Activated CD4-positive, alpha-beta T cell treated with anti-CD3 and anti-CD28 coated beads, Interleukin-2, amount 50 U/mL, for 48 hours (primary cell): Measurements from ENCODE around the gene RBMS3.
"Not testable (repeated sequence)": the region's sequence is repeated elsewhere in the genome, so short reads cannot be mapped to it uniquely, and the experiment has no call there.

Experiments used
- DNase-seq, 2 experiments: peaks; one replicate each; pipeline ENCODE4 v3.0.0-alpha.2; 2020

Gene RBMS3

DNA sequence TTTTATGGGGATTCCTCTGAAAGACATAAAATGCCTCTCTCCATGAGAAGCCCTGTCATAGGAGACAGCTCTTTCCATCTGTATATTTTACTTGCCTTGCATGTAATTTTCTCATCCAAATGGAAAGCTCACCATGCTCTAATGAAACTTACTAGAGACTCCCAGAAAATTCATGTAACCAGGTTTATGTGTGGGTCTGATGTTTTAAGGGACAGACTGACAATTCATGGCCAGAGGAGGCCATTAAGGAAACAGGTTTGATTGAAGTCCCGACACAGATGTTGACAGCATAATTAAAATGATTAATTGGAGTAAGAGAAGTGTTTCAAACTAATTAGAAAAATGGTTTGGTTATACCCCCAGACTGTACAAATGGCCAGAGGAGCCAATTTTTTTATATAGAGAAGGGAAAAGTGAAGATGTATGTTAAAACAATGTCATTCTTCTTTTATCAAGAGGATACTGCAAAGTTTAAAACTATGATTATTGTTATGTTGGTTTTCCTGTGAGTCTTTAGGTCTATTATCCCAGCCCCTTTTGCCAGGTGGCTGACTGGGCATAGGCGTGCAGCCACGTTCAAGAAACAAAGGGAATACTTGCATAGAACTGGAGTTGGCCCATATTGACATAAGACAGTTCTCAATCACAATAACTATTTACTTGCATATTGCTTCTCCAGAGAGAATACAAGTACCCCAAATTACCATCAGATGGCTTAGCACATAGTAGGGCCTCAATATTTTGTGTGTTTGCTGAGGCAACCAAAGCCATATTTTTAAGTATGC, 64.8 kb downstream of the RBMS3 start:
- no peak for DNase-seq

GRCh38 chr3:29346828-29347227, 66.0 kb downstream of the RBMS3 start:
- no peak for DNase-seq

- DNase-seq = no peak
Observed at GRCh38 chr3:29347412-29347811, 66.5 kb downstream of the RBMS3 start.

- no peak for DNase-seq
Observed at GRCh38 chr3:29348316-29348715, 67.4 kb downstream of the RBMS3 start.

GRCh38 chr3:29349049-29349448, 68.2 kb downstream of the RBMS3 start:
- no peak for DNase-seq

DNA sequence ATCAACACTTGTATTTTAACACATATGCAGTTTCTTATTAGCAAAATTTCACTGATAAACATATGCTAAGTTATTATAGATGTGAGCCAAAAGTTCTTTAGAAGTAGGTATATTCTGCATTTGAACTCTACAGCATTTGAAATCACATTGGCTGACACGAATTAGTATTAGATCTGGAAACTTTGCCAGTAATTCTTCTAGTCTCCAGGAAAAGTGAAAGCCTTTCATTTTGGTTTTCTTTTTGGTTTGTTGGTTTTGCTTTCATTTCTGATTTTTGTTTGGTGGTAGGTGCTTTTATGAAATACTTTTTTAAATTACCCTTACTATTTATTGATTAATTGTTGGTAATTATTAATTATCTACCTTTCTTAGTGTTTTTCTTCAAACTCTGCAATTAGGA, 72.9 kb downstream of the RBMS3 start:
- DNase-seq = no peak

DNA sequence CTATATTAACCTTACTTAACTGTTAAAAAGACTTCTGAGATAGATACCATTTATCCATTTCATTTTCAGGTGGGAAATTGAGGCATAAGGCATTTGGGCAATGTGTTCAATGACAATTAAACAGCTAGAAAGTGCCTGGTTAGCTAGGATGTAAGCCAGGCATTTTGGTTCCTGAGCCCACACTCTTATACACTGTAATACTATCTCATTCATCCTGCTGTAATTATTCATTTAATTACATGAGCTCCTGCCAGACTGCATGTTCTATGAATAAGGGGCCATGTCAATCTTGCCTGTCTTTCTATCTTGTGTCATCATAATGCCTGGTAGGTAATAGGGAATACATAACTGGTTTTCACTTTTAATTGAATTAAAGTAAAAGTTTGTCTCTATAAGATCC, 74.0 kb downstream of the RBMS3 start:
- no peak for DNase-seq

DNA sequence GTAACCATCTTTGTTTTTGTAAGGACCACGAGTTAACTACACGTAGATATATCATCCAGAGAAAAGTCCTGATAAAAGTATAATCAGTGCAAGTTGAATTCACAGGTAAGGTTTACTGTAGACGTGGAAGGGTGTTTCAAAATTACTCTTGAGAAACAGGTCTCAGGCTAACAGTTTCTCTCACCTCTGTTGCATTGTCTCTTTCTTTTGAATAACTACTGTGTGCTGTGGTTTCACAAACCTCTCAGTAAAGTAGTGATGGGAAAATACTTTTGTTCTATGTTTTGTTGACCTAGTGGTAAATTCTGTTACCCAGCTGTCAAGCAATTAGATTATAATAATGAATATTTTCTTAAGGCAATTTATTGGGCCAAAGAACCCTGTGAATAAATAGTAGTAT, 75.2 kb downstream of the RBMS3 start:
- no peak for DNase-seq

DNA sequence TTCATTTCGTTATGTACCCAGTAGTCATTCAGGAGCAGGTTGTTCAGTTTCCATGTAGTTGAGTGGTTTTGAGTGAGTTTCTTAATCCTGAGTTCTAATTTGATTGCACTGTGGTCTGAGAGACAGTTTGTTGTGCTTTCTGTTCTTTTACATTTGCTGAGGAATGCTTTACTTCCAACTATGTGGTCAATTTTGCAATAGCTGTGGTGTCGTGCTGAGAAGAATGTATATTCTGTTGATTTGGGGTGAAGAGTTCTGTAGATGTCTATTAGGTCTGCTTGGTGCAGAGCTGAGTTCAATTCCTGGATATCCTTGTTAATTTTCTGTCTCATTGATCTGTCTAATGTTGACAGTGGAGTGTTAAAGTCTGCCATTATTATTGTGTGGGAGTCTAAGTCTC, 79.4 kb downstream of the RBMS3 start:
- DNase-seq = not testable (repeated sequence)

GRCh38 chr3:29363110-29363509, 82.2 kb downstream of the RBMS3 start:
- DNase-seq = no peak

- DNase-seq = no peak
Observed at GRCh38 chr3:29370021-29370420, 89.2 kb downstream of the RBMS3 start.

GRCh38 chr3:29370476-29371420, 89.9 kb downstream of the RBMS3 start:
- no peak for DNase-seq

DNA sequence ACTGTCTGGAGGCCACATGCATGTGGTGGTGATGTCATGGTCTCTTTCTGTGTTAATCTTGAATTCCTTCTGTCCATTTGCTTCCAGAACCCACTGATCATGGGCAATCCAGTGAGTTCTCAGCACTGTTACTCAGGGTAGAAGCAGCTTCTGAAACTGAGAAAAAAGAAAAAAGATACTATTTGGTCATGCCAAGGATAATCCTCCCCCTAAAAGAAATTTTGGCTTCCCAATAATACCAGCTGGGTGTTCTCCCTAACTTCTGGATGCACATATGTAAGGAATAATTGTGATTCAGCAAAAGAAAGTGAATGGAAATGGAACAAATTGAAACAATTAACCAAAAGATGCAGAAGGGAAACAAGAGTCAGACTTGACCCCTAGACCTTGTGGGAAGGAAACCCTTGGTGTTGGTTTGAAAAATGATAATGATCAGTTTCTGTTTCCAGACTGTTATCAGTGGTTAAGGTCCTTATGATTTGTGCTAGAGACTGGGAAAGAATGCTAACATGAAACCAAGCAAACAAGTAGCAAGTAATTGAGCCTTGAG, 92.3 kb downstream of the RBMS3 start:
- DNase-seq = no peak

DNA sequence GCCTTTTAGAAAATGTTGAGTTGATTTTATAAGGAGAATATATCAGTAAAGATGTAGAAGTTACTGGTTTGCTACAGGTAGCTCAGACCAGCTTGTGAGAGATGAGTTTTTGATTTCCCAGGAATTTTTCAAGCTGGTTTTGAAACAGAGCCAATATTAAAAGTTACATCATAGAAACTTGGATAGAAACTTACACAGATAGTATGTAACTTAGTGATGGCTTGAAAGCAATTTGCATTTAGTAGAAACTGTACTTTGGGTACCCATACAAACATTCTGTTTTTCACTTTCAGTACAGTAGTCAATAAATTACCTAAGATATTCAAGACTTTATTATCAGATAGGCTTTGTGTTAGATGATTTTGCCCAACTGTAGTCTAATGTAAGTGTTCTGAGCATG, 93.4 kb downstream of the RBMS3 start:
- no peak for DNase-seq

- DNase-seq = no peak
Observed at GRCh38 chr3:29379097-29379496, 98.2 kb downstream of the RBMS3 start.

- DNase-seq = no peak
Observed at GRCh38 chr3:29381595-29381994, 100.7 kb downstream of the RBMS3 start.

DNA sequence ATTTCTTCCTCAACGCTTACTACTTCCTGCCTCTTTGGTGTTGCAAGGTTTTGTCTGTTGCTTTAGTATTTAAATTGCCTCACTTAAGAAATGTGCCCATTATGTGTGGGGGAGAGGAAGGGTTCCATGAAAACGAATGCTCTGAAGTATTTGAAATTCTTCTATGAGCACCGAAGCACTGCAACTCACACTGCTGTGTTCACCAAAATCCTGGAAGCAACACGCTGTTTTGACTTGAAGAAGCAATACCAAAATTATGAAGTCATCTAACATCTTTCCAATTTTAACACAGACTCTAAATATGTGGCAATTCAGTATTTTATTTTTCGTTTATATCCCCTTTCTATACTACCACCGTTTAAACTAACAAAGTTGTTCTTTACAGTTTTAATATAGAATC, 101.5 kb downstream of the RBMS3 start:
- DNase-seq = no peak

DNA sequence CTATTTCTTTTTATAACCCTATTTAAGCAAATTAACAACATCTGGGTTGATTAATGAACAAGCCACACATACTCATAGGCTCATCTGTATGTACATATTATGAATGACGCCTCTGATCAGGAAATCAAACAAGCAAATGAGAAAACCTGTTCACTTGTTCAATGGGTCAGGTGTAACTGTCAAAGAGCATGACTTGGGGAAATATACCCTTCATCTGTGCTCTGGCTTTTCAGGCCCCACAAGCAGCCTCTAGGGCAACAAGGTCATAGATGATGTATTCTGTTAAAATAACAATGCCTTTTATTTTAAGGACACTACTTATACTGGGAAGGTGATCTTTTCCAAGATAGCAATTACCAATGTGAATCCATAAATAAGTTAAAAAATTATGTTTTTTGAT, 102.0 kb downstream of the RBMS3 start:
- DNase-seq = no peak

GRCh38 chr3:29384640-29385039, 103.8 kb downstream of the RBMS3 start:
- DNase-seq = no peak

- no peak for DNase-seq
Observed at GRCh38 chr3:29385046-29385830, 104.4 kb downstream of the RBMS3 start.

DNA sequence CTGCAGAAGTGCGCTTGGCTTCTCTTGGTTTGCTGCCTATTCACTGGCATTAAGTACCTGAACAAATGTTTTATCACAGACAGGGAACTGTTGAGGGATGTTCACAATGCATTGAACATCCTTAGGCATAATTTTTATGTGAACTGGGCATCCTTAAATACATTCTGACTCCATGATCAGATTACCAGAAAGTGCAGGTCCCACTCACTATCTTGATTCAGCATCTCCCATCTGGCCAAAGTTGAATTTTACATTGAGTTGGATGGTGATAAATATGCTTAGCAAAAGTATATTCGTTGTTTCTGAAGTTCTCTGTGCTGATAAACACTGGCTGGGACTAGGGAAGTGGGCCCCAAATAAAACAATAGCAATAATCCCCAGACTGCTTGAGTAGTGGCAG, 108.5 kb downstream of the RBMS3 start:
- no peak for DNase-seq

DNA sequence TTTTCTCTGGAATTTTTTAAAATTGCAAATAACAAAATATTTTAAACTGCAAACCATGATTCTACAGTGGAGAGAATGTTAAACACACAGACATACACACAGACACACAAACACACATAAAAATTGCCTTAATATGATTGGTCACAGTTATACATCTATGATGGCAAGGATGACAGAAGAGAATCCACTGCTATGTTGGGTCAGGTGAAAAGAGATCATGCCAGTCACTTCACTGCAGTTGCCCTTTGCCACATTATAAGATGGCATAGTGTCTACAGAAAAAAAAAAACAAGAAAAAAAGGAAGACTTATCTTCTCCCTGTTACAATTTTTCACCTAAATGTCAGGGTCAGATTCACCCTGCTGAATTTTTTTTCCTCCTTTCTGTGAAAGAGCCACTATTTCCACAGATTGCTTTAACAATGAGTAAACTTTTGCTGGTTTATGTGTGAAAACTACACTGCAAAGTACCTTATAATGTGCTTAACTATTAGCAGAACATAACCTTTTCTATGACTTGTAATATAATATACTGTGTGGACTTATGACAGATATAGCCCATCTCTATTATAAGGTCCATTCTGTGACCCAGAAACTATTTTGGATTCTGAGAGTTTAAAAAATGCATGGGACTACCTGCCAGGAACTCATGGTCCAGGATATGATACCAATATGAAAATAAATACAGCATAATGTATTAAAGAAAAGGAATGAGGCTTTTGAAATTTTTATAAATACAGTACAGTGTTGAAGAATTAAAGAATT, 111.9 kb downstream of the RBMS3 start:
- DNase-seq = no peak
